HG02642 (cell line): ENCODE measurements around the gene BFSP1.
A peak's percentile ranks its signal among the peaks of the same experiment; 100 is the strongest.

Experiments used
- ATAC-seq: cut with Tn5 transposase; IDR thresholded peaks from one replicate; pipeline ENCODE4 v1.9.1; 2021; ENCODE audit warnings: mild to moderate bottlenecking; ENCODE audit not compliant: unreplicated experiment, poor library complexity

The BFSP1 gene

DNA sequence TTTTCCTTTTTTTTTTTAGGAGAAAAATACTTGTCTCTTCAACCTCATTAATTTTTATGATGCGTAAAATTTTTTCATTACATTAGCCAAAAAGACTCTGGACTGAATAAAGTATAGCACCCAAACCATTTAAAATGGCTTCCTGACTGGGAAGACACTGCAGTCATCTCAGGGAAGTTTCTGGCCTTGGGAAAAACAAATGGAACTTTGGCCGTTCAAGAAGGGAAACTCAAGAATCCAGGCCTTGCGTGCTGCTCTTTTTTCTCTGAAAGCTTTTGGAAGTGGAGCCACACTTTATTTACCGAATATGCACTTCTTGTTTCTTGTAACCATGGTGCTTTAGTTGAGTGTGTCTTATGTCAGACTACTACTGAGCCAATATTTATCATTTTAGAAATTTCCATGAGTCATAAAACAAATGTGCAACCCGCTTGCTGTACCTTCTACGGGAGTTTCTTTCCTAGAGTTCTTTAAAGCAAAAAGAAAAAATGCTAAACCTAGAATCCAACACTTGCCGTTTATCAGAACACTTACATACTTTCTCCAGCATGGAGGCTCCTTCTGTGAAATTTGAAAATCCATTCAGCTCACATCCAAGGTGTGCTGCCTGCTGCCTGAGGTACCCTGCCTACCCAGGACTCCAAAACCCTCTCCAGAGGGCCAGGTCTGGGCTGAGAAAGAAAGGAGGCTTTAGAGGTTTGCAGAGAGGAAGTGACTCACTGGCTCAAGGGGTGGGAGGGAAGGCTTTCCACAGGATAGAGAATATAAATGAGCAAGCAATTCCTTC lies 27.2 kb upstream of the BFSP1 start:
- no peak for ATAC-seq

DNA sequence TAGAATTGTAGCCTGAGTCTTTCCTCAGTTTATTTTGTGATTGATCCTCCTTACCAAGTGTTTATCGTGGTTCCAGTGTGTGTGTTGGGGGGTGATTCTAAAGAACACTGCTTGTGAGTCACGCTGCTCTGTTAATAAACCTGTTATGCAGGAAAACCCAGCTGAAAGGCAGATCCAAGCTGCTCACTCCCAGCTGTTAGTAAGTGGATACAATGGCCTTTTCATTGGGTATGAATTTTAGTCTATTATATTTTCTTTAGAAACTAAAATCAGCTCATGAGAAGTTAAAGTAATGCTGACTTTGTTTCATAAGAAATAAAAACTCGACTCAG lies 26.5 kb upstream of the BFSP1 start:
- no peak for ATAC-seq

DNA sequence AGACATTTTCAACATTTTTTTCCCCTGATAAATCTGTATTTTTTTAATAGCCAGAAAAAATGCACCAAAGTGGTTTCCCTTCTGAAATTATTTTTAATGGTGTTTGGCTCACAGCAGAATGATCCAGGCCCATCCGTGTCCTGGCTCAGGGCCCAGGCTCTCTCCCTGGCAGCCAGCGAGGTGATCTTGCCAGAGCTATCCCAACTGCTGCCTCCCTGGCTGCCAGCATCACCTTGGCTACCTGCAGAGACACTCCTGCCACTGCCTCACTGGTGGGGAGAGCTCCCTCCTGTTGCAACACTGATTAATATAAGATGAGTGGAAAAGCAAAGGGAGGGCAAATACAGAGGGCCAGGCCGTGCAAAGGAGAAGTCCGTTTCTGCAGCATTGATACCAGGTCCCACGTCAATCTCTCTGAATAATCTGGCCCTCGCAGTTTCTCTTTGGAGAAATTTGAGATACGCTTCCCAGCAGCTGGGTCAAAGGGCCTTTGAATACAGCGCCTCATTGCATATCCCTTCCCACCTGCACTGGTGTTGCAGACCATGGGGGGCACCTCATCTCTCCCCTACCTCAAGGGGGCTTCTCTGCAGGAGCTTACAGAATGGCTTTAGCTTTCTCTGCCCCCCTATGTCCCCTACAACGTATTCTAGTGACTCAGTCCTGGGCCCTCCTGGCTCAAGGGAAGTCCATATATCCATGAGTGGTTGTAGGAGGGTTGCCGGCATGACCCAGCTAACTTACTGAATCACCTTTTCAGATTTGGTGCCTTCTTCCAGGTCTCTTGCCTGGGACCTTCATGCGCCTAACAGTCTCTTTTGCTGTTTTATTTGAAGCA lies 25.9 kb upstream of the BFSP1 start:
- no peak for ATAC-seq

DNA sequence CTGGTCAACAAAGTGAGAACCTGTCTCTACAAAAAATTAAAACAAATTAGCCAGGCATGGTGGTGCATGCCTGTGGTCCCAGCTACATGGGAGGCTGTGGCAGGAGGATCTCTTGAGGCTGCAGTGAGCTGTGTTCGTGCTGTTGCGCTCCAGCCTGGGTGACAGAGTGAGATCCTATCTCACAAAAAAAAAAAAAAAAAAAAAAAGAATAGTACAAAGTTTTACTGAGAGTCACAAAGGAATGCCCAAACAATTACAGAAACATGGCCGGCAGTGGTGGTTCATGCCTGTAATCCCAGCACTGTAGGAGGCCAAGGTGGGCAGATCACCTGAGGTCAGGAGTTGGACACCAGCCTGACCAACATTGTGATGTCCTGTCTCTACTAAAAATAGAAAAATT lies 23.9 kb upstream of the BFSP1 start:
- no peak for ATAC-seq

DNA sequence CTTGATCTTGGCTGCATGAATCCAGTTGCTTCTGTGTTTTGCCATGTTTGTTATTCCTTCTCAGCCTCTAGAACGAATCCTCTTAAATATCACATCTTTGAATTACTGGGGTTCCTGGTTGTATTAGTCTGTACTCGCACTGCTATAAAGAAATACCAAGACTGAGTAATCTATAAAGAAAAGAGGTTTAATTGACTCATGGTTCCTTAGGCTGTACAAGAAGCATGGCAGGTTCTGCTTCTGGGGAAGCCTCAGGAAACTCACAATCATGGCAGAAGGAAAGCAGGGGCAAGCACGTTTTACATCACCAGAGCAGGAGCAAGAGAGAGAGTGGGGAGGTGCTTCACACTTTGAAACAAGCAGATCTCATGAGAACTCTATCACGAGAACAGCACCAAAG lies 18.0 kb upstream of the BFSP1 start:
- ATAC-seq: no peak

DNA sequence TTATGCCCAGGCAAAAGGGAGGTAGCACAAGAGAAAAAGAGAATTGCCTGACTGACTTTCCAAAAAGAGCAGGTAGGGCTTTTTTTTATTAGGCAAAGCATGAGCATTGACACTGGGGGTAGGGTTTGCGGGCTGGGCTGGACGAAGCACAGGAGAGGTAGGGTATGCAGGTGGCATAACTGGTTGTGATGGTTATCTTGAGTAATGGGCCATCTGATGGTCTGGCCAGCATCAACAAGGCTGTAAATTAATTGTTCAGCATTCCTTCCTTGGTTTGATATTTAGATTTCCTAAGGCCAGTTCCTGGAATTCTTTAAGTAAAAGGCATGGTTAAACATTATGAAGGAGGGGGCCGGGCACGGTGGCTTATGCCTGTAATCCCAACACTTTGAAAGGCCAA lies 13.9 kb upstream of the BFSP1 start:
- ATAC-seq: no peak

DNA sequence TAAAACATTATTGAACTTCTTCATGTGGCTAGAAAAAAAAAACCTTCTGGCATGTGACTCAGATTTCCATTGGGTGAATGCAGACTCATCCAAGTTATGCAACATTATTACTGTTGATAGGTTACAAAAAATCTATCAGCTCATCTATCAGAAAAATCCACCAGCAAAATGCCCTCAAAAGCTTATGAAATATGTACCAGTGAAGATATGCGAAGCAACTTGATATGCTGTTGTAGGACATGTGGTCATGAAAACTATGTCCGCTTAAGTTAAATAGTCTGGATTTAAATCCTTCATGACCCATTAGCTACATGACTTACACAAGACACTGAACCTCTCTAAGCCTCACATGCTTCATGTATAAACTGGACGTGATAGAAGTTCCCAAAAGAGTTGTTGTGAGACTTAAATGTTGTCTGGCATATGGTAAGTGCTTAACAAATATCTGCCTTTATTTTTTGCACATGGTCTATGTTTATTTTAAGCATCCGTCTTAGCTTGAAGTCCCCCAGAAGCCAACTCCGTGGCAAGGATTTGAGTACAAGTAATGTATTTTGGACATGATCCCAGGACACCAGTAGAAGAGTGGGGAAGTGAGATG lies 12.5 kb upstream of the BFSP1 start:
- ATAC-seq: no peak

DNA sequence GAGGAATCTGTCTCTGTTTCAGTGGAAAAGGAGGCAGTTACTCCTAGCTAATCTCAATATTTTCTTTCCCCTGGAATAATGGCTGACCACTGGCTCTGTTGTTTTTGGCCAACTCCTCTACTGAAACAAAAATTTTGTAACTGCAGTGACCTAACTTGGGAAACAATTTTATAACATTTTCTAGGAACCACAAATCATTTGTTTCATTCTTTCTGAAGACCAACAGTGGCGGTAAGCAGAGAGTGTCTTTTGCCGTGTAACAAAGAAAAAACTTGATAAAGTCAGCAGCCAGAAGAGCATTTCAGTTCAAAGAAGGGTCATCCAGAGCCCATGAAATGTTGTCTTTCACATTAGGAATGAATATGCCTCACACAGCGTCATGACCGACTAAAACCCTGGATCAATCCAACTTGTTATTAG lies 11.8 kb upstream of the BFSP1 start:
- no peak for ATAC-seq

DNA sequence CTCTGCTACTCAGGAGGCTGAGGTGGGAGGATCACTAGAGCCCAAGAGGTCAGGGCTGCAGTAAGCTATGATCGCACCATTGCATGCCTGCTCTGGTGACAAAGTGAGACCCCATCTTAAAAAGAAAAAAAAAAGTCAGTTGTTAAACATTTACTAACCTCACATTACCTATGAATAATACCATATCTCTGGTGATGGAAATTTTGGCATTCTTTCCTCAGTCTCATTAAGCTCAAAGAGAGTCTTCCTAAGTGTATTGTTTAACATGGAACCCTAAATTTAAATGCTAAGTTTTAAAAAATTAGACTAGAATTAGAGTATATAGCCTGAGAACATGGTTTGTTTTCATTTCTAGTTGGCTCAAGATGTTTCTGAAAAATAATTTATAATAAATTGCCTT lies 11.3 kb upstream of the BFSP1 start:
- no peak for ATAC-seq

DNA sequence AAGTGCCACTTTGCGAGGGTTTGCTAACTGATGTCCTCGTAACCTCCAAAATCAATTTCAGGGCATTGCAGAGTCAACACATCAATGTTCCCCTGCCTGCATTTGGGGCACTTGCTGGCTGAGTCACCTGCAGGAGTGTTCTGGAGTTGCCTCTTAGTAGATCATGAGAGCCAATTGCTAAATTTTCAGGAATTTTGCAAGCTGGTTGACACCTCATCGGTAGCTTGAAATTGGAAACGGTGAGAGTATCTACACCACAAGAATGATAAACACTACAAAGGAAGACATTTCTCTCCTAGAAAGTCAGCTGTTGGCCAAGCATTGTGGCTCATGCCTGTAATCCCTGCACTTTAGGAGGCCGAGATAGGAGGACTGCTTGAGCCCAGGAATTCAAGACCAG lies 10.8 kb upstream of the BFSP1 start:
- ATAC-seq: no peak

DNA sequence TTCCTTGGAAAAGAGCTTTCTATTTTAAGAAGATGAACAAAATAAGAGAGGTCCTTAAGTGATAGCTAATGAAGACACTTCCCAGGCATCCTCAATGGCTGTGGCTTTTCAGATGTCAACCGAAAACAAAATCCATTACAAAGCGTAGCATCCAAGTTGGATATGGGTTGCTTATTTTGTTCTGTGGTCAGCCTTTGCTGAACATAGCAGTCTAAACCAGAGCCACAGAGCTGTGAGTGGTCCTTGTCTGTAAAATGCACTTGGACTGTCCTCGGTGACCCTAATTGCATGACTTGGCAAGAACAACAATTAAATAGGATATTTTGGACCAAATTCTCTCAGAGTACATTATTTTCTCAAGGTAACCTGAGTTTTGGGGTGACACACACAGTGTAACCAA lies 10.4 kb upstream of the BFSP1 start:
- no peak for ATAC-seq

DNA sequence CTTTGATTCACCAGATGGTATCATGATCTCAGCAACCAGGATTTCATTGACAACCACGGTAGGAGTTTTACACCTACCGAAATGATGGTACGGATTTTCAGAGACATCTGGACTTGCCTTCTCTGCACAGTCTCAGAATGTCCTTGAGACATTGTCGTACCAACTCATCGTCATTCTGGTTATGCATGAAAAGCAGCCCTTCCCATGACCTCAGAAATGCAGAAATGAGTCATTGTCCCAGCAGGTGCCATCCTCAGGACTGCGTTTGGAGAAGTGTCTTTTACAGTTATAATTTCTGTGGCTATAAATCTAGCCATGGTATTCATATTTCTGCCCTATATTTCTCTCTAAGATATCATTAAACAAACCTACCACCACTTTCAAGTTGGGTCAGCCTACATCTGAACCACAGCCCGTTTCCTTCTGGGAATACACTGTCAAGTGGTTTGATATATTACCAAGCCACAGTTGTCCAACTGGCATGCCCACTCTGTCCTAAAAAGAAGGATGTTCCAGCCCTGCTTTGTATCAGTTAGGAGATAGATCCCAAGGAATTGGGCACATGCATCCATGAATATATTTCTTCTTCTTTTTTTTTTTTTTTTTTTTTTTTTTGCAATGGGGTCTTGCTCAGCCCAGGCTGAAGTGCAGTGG lies 7.5 kb upstream of the BFSP1 start:
- no peak for ATAC-seq

DNA sequence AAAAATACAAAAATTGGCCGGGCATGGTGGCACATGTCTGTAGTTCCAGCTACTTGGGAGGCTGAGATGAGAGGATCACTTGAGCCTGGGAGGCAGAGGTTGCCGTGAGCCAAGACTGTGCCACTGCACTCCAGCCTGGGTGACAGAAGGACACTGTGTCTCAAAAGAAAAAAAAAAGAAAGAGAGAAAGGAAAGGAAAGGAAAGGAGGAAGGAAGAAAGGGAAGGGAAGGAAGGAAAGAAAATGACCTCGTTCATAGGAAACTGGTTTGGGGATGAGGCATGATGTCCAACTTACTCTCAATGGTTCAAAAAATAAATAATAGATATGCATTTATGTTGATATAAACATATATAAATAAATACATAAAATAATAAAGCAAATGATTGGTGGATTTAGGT lies 6.8 kb upstream of the BFSP1 start:
- ATAC-seq: no peak

DNA sequence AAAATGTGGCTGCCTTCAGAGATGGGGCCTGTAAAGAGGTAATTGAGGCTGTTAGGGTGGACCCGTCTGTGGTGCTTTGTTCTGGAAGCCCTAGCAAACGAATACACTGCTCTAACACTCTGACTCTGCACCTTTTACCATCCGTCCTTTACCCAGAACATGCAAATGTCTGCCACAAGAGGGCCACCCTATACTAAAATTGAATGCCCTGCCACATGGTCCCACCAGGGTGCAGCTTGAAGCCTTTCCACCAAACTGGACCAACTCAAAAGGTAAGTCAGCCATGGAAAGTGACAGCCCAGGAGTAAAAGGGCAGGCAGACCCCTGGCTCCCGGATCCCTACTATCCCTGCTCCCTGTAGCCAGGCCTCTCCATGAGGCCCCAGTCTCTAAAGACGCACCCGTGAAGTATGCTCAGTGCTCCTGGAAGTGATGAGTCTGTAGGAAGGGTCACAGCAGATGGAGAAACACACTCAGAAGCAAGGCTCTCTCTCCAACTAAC lies 5.8 kb upstream of the BFSP1 start:
- peak; percentile 87 for ATAC-seq

DNA sequence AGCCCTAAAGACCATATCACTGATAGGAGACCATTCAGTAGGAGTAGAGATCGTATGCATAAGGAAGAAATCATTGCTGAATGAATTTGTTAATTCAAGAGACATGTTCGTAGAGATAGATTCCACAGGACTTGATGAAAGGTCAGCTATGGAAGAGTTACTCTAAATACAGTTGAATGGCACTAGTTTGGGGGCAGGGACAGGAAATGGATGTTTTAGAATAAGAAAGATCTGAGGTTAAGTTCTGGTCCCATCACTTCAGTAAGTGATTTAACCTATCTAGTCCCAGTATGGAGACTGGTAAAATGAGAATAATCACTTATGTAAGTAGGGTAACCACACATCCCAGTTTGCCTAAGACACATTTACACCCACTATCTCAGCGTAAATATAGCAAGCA lies 2.9 kb upstream of the BFSP1 start:
- ATAC-seq: no peak

DNA sequence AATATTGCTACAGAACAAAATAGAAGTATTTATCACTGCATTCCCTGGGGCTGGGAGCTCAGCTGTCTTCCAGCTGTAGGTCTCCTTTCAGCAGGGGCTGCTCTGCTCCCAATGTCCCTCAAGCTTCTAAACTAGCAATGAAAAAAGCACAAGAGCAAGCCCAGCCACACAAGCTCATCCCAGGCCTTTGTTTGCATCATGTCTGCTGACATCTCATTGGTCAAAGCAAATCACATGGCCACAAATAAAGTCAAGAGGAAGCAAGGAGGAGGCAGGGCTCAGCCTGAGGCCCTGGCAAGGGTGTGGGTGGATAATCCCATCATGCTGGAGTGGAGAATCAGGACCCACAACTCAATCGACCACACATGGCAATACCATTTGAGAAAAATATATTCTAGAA lies 2.2 kb upstream of the BFSP1 start:
- ATAC-seq: no peak

DNA sequence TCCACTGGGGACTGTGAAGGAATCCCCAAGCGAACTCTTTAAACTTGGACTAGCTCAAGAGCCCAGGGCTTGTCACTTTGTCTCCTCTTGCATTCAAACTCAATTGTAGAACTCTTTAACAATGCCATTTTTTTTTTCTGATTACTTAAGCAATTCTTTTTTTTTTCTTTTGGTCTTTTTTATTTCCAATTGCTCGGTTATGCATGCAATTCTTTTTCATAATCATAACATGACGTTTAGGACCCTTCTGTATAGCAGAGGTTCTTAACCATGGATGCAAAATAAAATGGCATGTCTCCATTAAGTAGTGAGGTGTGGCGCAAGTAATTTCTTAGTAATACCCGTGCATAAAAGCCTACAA lies 466 bp upstream of the BFSP1 start:
- ATAC-seq: no peak

DNA sequence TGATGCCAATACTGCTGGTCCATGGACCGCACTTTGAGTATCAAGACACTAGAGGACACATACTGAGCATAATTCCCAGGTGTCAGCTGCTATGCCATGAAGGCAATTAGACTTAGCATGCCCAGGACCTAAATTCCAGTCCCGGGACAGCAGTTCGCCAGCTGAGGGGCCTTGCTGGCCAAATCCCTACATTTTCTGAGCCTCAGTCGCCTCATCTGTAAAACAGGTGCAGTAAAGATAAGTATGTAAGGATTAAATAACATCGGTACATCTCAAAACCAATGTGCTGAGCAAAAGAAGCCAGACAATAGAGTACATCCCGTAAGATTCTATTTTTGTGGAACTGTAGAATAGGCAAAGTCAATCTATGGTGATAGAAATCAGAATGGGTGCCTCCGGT lies 1.0 kb downstream of the BFSP1 start:
- no peak for ATAC-seq

DNA sequence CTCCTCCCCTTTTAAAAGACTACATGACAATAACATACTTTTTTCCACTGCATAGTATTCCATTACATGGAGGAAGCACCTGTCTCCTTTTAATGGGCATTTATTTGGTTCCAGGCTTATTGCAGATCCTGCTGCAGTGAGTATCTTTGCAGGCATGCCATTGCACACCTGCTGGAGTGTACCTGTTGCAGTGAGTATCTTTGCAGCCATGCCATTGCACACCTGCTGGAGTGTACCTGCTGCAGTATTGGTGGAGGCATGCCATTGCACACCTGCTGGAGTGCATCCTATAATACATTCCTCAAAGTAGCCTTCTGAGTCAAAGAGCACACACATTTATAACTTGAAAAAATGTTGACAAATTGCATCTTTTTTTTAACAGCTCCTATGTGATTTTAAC lies 1.6 kb downstream of the BFSP1 start:
- no peak for ATAC-seq

DNA sequence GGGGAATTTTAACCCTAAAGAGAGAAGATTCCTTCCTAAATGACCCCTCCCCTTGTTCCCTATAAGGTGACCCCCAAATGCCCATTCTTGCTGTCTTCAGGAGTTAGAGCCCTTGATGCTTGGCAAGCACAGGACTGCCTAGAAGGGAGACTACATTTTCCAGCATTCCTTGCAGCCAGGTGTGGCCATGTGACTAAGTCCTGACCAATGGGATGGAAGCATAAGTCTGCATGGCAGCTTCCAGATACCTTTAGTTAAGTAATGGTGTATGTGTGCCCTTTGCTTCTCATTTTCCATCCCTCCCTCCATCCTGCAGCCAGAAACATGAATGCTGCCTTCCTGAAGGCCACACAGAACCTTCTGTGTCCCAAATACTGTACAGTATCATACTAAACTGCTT lies 5.5 kb downstream of the BFSP1 start:
- no peak for ATAC-seq

DNA sequence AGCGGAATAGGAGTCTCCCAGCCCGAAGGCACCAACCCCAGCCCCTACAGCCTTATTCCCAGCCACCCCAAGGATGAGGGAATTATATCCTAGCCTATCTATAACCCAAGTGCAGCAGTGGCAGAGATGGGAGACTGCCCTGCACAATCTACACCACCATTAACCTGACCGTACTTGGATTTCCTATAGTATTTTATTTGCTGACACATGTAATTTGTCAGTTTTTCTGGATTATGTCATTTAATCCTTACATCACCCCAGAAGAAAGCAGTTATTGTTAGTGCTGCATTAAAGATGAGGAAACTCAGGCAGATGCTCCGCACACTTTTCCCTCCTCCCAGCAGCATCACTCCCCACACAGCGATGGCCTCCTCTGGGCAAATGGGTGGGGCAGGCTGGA lies 6.0 kb downstream of the BFSP1 start:
- no peak for ATAC-seq
